Right lobe of liver (tissue), 4 donors: Measurements from ENCODE around the gene ZBTB7C.

ENCODE experiments used
- CTCF ChIP-seq, 4 donors: fragments of 200-600 bp in 3 of 4; fragments of 450-650 bp in 1 of 4; IDR thresholded peaks; one replicate each; pipeline versions ENCODE4 v1.5.1 to v1.8.0; 2016 to 2022; ENCODE audit warnings: antibody characterized with exemption in 4 of 4, mild to moderate bottlenecking in 2 of 4
- POLR2A ChIP-seq: fragments of 450-650 bp; IDR thresholded peaks from one replicate; pipeline ENCODE4 v1.6.1; 2017; ENCODE audit warnings: antibody characterized with exemption, mild to moderate bottlenecking
- donor health status: DM: no; HTN: no; CAD: no.
- donor health status: DM: no; HTN: no; CAD: no.
- donor health status: DM: no; HTN: yes; CAD: no.

DNA sequence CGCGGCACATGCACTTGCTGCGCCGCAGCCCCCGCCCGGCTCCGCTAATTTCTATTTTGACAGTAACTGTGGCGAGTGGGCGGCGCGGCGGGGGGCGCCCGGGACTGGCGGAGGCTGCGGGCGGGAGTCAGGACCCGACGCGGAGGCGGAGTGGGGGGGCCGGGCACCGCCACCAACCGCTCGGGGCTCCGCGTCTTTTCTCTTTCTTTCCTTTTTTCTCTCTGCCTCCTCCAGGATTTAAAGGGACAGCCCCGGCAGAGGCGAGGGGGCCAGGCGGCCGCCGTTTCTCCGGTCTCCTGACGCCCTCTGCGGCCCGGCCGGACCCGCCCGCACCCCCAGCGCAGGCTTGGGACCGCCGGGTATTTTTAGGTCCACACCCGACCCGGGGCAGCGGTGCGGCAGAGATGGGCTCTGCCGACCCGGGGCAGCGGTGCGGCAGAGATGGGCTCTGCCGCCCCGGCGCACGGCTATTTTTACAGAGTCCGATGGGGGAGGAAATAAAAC, 460 bp upstream of the ZBTB7C start:
- TF ChIP-seq POLR2A (no peak), CTCF (IDR thresholded peaks at IDR 0.05) (no peak)
